HCT116 (cell line): ENCODE results near the gene ITPR2. TPM values are rescaled to one million over a fixed set of nuclear protein-coding genes. Genes with fewer than 3 reads are reported as not detected.

Experiments used
- ATAC-seq: fragments of 200-7000 bp; cut with Tn5 transposase; 2 replicates; pipeline ENCODE4 v1.9.1; 2020; ENCODE audit warnings: mild to moderate bottlenecking, moderate library complexity
- BruUV-seq: library from RNA; stranded (reverse); fragments of 400-500 nt; replicated peaks from 2 replicates; lab custom pipeline; 2021; lab: Mats Ljungman, UMichigan
- CTCF ChIA-PET: fragments of 300-600 bp; sonication (Branson Sonifier 250); formaldehyde crosslinking; loops from one replicate; lab custom pipeline; 2021; ENCODE audit warnings: antibody characterized with exemption; lab: Charles Lee
- POLR2A ChIA-PET: fragments of 300-600, 350-600 bp; sonication (Branson Sonifier 250); formaldehyde crosslinking; loops from one replicate; lab custom pipeline; 2021; ENCODE audit warnings: antibody characterized with exemption; lab: Charles Lee
- RAD21 ChIA-PET, 2 experiments: fragments of 300-600 bp; sonication (Branson Sonifier 250); formaldehyde crosslinking; loops; one replicate each; lab custom pipeline; 2023; ENCODE audit warnings: low total read pairs in 2 of 2; ENCODE audit not compliant: uncharacterized antibody in 2 of 2, unreplicated experiment in 2 of 2, low non-redundant PET in 1 of 2; lab: Charles Lee
- DNase-seq: peaks from one replicate; pipeline ENCODE4 v3.0.0-alpha.2; 2010; ENCODE audit warnings: low read depth, low spot score
- H2AFZ ChIP-seq: fragments of 200-600 bp; shearing (Covaris generic), sonication (generic); 2 replicates; pipeline ENCODE4 v1.6.1; 2017; ENCODE audit warnings: low read depth, mixed run types, mixed read lengths, antibody characterized with exemption, low read length; ENCODE audit not compliant: poor library complexity, severe bottlenecking
- H3K27ac ChIP-seq: 2 replicates; pipeline ENCODE4 v1.5.1; 2012; ENCODE audit warnings: low read depth, low read length
- H3K27me3 ChIP-seq: fragments of 200-600 bp; sonication (generic); 2 replicates; pipeline ENCODE4 v1.6.1; 2016; ENCODE audit warnings: mixed run types, low read length, mixed read lengths; ENCODE audit not compliant: insufficient read depth
- H3K36me3 ChIP-seq, 2 experiments: fragments of 200-500 bp in 1 of 2; fragments of 200-600 bp in 1 of 2; sonication (Bioruptor generic) in 1 of 2; sonication (generic) in 1 of 2; 2 replicates each; pipeline versions ENCODE4 v1.5.1 to v1.6.1; 2014 to 2016; ENCODE audit warnings: low read length in 2 of 2, inconsistent platforms in 1 of 2, mixed read lengths in 1 of 2, mixed run types in 1 of 2; ENCODE audit not compliant: insufficient read depth in 2 of 2, control insufficient read depth in 1 of 2
- H3K4me1 ChIP-seq, 2 experiments: fragments of 200-600 bp in 1 of 2; sonication (generic) in 1 of 2; 2 replicates each; pipeline versions ENCODE4 v1.5.1 to v1.6.1; 2012 to 2017; ENCODE audit warnings: low read length in 2 of 2, inconsistent platforms in 1 of 2, mild to moderate bottlenecking in 1 of 2, mixed read lengths in 1 of 2, mixed run types in 1 of 2, moderate library complexity in 1 of 2; ENCODE audit not compliant: insufficient read depth in 2 of 2, control insufficient read depth in 1 of 2
- H3K4me2 ChIP-seq: fragments of 200-600 bp; sonication (generic); 2 replicates; pipeline ENCODE4 v1.6.1; 2017; ENCODE audit warnings: mixed run types, low read length, mixed read lengths
- H3K4me3 ChIP-seq, 2 experiments: fragments of 200-600 bp in 1 of 2; sonication (generic) in 1 of 2; replicated peaks in 1 of 2; 2 replicates each; pipeline ENCODE4 v1.5.1; 2011 to 2016; ENCODE audit warnings: low read length in 2 of 2, control low read depth in 1 of 2, low read depth in 1 of 2, mild to moderate bottlenecking in 1 of 2, mixed read lengths in 1 of 2, mixed run types in 1 of 2
- H3K79me2 ChIP-seq: fragments of 200-600 bp; sonication (generic); 2 replicates; pipeline ENCODE4 v1.6.1; 2017; ENCODE audit warnings: mild to moderate bottlenecking, mixed run types, low read length, moderate library complexity, mixed read lengths; ENCODE audit not compliant: insufficient read depth
- H3K9ac ChIP-seq: fragments of 200-600 bp; sonication (generic); 2 replicates; pipeline ENCODE4 v1.6.1; 2016; ENCODE audit warnings: low read length, mixed read lengths
- H3K9me2 ChIP-seq: fragments of 200-600 bp; sonication (generic), shearing (Covaris generic); 2 replicates; pipeline ENCODE4 v1.6.1; 2017; ENCODE audit warnings: mixed run types, mild to moderate bottlenecking, moderate library complexity; ENCODE audit not compliant: insufficient read depth
- H3K9me3 ChIP-seq, 2 experiments: fragments of 200-500 bp in 1 of 2; fragments of 200-600 bp in 1 of 2; sonication (Bioruptor generic) in 1 of 2; sonication (generic) in 1 of 2; 2 replicates each; pipeline ENCODE4 v1.6.1; 2014 to 2017; ENCODE audit warnings: low read length in 2 of 2, mixed read lengths in 2 of 2, inconsistent platforms in 1 of 2, low read depth in 1 of 2, mild to moderate bottlenecking in 1 of 2, mixed run types in 1 of 2, moderate library complexity in 1 of 2; ENCODE audit not compliant: control insufficient read depth in 1 of 2, insufficient read depth in 1 of 2
- H4K20me1 ChIP-seq: fragments of 200-600 bp; sonication (generic), shearing (Covaris generic); 2 replicates; pipeline ENCODE4 v1.6.1; 2017; ENCODE audit warnings: mixed run types, mild to moderate bottlenecking, moderate library complexity; ENCODE audit not compliant: insufficient read depth
- CBX3 ChIP-seq: IDR thresholded peaks from 2 replicates; pipeline ENCODE4 v1.6.1; 2012; ENCODE audit warnings: low read depth
- CEBPB ChIP-seq: IDR thresholded peaks from 2 replicates; pipeline ENCODE4 v1.6.1; 2012; ENCODE audit warnings: low read depth
- EGR1 ChIP-seq: IDR thresholded peaks from 2 replicates; pipeline ENCODE4 v1.6.1; 2012; ENCODE audit warnings: low read depth
- ELF1 ChIP-seq: IDR thresholded peaks from 2 replicates; pipeline ENCODE4 v1.6.1; 2012; ENCODE audit warnings: low read depth, borderline replicate concordance
- EZH2 ChIP-seq: fragments of 200-600 bp; sonication (generic); IDR thresholded peaks from 2 replicates; pipeline ENCODE4 v1.6.1; 2017; ENCODE audit warnings: antibody characterized with exemption, mixed run types
- EZH2phosphoT487 ChIP-seq: fragments of 200-600 bp; IDR thresholded peaks from 2 replicates; pipeline ENCODE4 v1.6.1; 2018; ENCODE audit warnings: antibody characterized with exemption, borderline replicate concordance
- FOSL1 ChIP-seq: IDR thresholded peaks from 2 replicates; pipeline ENCODE4 v1.6.1; 2012; ENCODE audit warnings: low read depth
- JUND ChIP-seq: IDR thresholded peaks from 2 replicates; pipeline ENCODE4 v1.6.1; 2012
- POLR2A ChIP-seq: IDR thresholded peaks from 2 replicates; pipeline ENCODE4 v1.7.0; 2011; ENCODE audit warnings: borderline replicate concordance; ENCODE audit not compliant: insufficient read depth, insufficient read length; ENCODE audit errors: extremely low read depth
- POLR2AphosphoS5 ChIP-seq: IDR thresholded peaks from 2 replicates; pipeline ENCODE4 v1.6.1; 2011; ENCODE audit warnings: mild to moderate bottlenecking, low read depth, low read length, moderate library complexity
- RAD21 ChIP-seq: IDR thresholded peaks from 2 replicates; pipeline ENCODE4 v1.6.1; 2012; ENCODE audit warnings: low read depth, mild to moderate bottlenecking
- SIN3A ChIP-seq: IDR thresholded peaks from 2 replicates; pipeline ENCODE4 v1.6.1; 2012; ENCODE audit warnings: low read depth
- SP1 ChIP-seq: IDR thresholded peaks from 2 replicates; pipeline ENCODE4 v1.6.1; 2012; ENCODE audit warnings: low read depth
- SRF ChIP-seq: IDR thresholded peaks from 2 replicates; pipeline ENCODE4 v1.6.1; 2012; ENCODE audit warnings: low read depth
- TCF7L2 ChIP-seq: IDR thresholded peaks from 2 replicates; pipeline ENCODE4 v1.7.0; 2011; ENCODE audit warnings: borderline replicate concordance, inconsistent platforms; ENCODE audit not compliant: insufficient read depth, insufficient read length; ENCODE audit errors: extremely low read depth
- YY1 ChIP-seq: IDR thresholded peaks from 2 replicates; pipeline ENCODE4 v1.6.1; 2011; ENCODE audit warnings: low read length, low read depth, moderate library complexity, mild to moderate bottlenecking; ENCODE audit not compliant: insufficient replicate concordance; ENCODE audit errors: extremely low read depth
- ZNF274 ChIP-seq: fragments of 200-500 bp; sonication (Bioruptor generic); IDR thresholded peaks from 2 replicates; pipeline ENCODE4 v1.6.1; 2014; ENCODE audit warnings: mild to moderate bottlenecking, low read depth, low read length, inconsistent platforms
- intact Hi-C: fragments of 100-400 bp; cut with micrococcal nuclease; formaldehyde crosslinking; loops from 2 replicates; pipeline ENCODE4 v1.10.0; 2022
- total RNA-seq: library from RNA; stranded (reverse); gene quantifications from one replicate; pipeline ENCODE4 v1.2.1, GENCODE V29; 2021; ENCODE audit not compliant: unreplicated experiment
- TF ChIP-seq, protein P1 (sequence below): IDR thresholded peaks from 2 replicates; pipeline ENCODE4 v1.6.1; 2012
- TF ChIP-seq, protein P2 (sequence below): IDR thresholded peaks from 2 replicates; pipeline ENCODE4 v1.6.1; 2012; ENCODE audit warnings: low read depth
- TF ChIP-seq, protein P3 (sequence below): IDR thresholded peaks from 2 replicates; pipeline ENCODE4 v1.6.1; 2012
- TF ChIP-seq, protein P4 (sequence below), 3 experiments: fragments of 200-600 bp in 1 of 3; sonication (generic) in 1 of 3; IDR thresholded peaks in 2 of 3; conservative IDR thresholded peaks in 1 of 3; 2 replicates each; pipeline ENCODE4 v1.5.1; 2012 to 2017; ENCODE audit warnings: low read depth in 2 of 3, low read length in 2 of 3, antibody characterized with exemption in 1 of 3, borderline replicate concordance in 1 of 3, control low read depth in 1 of 3, mild to moderate bottlenecking in 1 of 3, mixed read lengths in 1 of 3, mixed run types in 1 of 3, moderate library complexity in 1 of 3; ENCODE audit not compliant: insufficient read depth in 1 of 3

Gene ITPR2
- total RNA-seq, 1 experiment from 2014 or later: 6.5 TPM

DNA sequence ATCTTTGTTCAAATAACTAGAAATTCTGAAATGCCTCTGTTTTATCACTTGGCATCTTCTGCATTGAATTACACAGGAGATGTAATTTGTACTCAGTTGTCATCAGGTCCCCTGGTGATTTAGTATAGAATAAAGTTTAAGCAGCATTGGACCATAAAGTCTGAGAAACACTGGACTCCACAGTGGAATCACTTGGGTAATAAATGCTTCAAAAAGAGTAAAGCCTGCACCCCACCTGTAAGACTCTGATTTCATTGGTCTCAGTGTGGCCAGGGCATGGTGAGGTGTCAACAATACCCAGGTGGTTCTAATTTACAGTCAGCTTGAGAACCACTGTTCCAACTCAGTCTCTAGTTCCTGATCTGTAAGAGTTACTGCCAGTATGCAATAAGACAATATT, 148.9 kb downstream of the ITPR2 start (continued):
- TF ChIP-seq, protein P1, sequence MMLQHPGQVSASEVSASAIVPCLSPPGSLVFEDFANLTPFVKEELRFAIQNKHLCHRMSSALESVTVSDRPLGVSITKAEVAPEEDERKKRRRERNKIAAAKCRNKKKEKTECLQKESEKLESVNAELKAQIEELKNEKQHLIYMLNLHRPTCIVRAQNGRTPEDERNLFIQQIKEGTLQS: no peak
- TF ChIP-seq ELF1 (no peak), EGR1 (no peak), EZH2phosphoT487 (no peak), YY1 (no peak), SIN3A (no peak)

DNA sequence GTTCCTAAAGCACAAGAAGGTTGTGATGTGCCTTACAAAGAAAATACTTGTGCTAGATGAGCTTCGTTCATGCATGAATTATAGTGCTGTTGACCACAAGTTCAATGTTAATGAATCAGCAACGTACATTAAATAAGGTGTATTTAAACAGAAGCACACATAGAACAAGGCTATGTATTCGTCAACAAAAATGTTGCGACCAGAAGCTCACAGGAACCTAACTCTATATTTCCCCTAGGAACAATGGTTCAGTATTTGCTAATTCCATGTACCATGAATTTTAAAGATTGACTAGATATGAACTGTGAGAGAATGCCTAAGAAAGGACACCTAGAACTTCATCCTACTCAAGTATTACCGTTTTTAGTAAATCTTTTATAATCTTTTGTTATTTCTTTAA, 149.6 kb downstream of the ITPR2 start:
- no TSS peak for BruUV-seq
- H4K20me1 ChIP-seq: no peaks in the 10 kb centered on the region
- DNase-seq: no peak
- intact Hi-C loops: no loop called here
- ATAC-seq: no peak
- RAD21 ChIA-PET: no interaction called here
- H3K4me3 ChIP-seq: no peak overlapping the region
- H3K9ac ChIP-seq: no peak overlapping the region
- no peaks in the 10 kb centered on the region for H3K79me2 ChIP-seq
- H3K4me1 ChIP-seq: peaks cover 0 to 11% of the 10 kb centered on the region in 2 experiments; a peak in 3 of 4 replicates
- H3K27me3 ChIP-seq: no peaks in the 10 kb centered on the region
- no peaks in the 10 kb centered on the region; a peak in 1 of 4 replicates for H3K9me3 ChIP-seq
- H3K27ac ChIP-seq: no peak overlapping the region
- no peaks in the 10 kb centered on the region for H3K9me2 ChIP-seq
- no peak overlapping the region for H2AFZ ChIP-seq
- CTCF ChIA-PET: no interaction called here
- TF ChIP-seq, protein P2, sequence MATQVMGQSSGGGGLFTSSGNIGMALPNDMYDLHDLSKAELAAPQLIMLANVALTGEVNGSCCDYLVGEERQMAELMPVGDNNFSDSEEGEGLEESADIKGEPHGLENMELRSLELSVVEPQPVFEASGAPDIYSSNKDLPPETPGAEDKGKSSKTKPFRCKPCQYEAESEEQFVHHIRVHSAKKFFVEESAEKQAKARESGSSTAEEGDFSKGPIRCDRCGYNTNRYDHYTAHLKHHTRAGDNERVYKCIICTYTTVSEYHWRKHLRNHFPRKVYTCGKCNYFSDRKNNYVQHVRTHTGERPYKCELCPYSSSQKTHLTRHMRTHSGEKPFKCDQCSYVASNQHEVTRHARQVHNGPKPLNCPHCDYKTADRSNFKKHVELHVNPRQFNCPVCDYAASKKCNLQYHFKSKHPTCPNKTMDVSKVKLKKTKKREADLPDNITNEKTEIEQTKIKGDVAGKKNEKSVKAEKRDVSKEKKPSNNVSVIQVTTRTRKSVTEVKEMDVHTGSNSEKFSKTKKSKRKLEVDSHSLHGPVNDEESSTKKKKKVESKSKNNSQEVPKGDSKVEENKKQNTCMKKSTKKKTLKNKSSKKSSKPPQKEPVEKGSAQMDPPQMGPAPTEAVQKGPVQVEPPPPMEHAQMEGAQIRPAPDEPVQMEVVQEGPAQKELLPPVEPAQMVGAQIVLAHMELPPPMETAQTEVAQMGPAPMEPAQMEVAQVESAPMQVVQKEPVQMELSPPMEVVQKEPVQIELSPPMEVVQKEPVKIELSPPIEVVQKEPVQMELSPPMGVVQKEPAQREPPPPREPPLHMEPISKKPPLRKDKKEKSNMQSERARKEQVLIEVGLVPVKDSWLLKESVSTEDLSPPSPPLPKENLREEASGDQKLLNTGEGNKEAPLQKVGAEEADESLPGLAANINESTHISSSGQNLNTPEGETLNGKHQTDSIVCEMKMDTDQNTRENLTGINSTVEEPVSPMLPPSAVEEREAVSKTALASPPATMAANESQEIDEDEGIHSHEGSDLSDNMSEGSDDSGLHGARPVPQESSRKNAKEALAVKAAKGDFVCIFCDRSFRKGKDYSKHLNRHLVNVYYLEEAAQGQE: no peak
- TF ChIP-seq SRF (no peak), EZH2 (no peak), ELF1 (no peak), CBX3 (no peak), SIN3A (no peak), CEBPB (no peak), RAD21 (no peak), JUND (no peak), POLR2A (no peak), FOSL1 (no peak), ZNF274 (no peak), EGR1 (no peak), EZH2phosphoT487 (no peak), POLR2AphosphoS5 (no peak), TCF7L2 (no peak), SP1 (no peak)
- TF ChIP-seq, protein P1: no peak
- TF ChIP-seq, protein P3, sequence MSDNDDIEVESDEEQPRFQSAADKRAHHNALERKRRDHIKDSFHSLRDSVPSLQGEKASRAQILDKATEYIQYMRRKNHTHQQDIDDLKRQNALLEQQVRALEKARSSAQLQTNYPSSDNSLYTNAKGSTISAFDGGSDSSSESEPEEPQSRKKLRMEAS: no peak
- TF ChIP-seq, protein P4, sequence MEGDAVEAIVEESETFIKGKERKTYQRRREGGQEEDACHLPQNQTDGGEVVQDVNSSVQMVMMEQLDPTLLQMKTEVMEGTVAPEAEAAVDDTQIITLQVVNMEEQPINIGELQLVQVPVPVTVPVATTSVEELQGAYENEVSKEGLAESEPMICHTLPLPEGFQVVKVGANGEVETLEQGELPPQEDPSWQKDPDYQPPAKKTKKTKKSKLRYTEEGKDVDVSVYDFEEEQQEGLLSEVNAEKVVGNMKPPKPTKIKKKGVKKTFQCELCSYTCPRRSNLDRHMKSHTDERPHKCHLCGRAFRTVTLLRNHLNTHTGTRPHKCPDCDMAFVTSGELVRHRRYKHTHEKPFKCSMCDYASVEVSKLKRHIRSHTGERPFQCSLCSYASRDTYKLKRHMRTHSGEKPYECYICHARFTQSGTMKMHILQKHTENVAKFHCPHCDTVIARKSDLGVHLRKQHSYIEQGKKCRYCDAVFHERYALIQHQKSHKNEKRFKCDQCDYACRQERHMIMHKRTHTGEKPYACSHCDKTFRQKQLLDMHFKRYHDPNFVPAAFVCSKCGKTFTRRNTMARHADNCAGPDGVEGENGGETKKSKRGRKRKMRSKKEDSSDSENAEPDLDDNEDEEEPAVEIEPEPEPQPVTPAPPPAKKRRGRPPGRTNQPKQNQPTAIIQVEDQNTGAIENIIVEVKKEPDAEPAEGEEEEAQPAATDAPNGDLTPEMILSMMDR (IDR thresholded peaks at IDR 0.05 in 2 of 3, conservative IDR thresholded peaks at IDR 0.05 in 1 of 3; ENCODE audit: borderline replicate concordance in 1 of 3, insufficient read depth in 1 of 3, low read depth in 2 of 3, low read length in 2 of 3): no peak
- POLR2A ChIA-PET: no interaction called here
- no peaks in the 10 kb centered on the region for H3K36me3 ChIP-seq
- no peak overlapping the region for H3K4me2 ChIP-seq
